Psoas muscle (tissue), 8 donors: ENCODE results near the gene BDH1. TPM values are rescaled to one million over a fixed set of nuclear protein-coding genes. Genes with fewer than 3 reads are reported as not detected.

Source experiments
- ATAC-seq, 4 donors: fragments of 200-7000 bp; cut with Tn5 transposase; one replicate each; pipeline ENCODE4 v1.9.1; 2020; ENCODE audit warnings: moderate library complexity in 3 of 4, mild to moderate bottlenecking in 2 of 4
- DNase-seq, 2 donors: peaks; one replicate each; pipeline ENCODE4 v3.0.0-alpha.2; 2020
- H3K27ac ChIP-seq: fragments of 200-600 bp; one replicate; pipeline ENCODE4 v1.8.0; 2022
- H3K27me3 ChIP-seq, 3 donors: fragments of 200-600 bp in 1 of 3; one replicate each; pipeline versions ENCODE4 v1.6.1 to v1.8.0; 2013 to 2022; ENCODE audit warnings: low read length in 2 of 3, mild to moderate bottlenecking in 2 of 3, moderate library complexity in 1 of 3; ENCODE audit not compliant: insufficient read depth in 3 of 3
- H3K36me3 ChIP-seq, 2 donors: fragments of 200-600 bp in 1 of 2; one replicate each; pipeline versions ENCODE4 v1.6.1 to v1.8.0; 2013 to 2022; ENCODE audit warnings: low read depth in 1 of 2, mild to moderate bottlenecking in 1 of 2, moderate library complexity in 1 of 2; ENCODE audit not compliant: insufficient read depth in 1 of 2
- H3K4me1 ChIP-seq: fragments of 200-600 bp; one replicate; pipeline ENCODE4 v1.8.0; 2022
- H3K4me3 ChIP-seq: fragments of 200-600 bp; one replicate; pipeline ENCODE4 v1.8.0; 2022; ENCODE audit warnings: mild to moderate bottlenecking
- H3K9me3 ChIP-seq: fragments of 200-600 bp; one replicate; pipeline ENCODE4 v1.8.0; 2022
- CTCF ChIP-seq: fragments of 200-600 bp; IDR thresholded peaks from one replicate; pipeline ENCODE4 v1.8.0; 2022; ENCODE audit warnings: antibody characterized with exemption
- WGBS, 3 donors: extraction: QIAGEN DNeasy Blood & Tissue Kit; methylation state at CpG; one replicate each; pipeline versions ENCODE4 v1.1.6 to v1.1.7; 2013; 5-methylcytosine and 5-hydroxymethylcytosine counted together
- intact Hi-C, 2 donors: fragments of 100-400 bp; cut with DNase I; formaldehyde crosslinking; loops; one replicate each; pipeline versions ENCODE4 v1.11.0 to v1.14.2; 2022
- polyA plus RNA-seq, 3 donors: library from polyadenylated mRNA; stranded (reverse); fragments of 200-250 nt; gene quantifications; one replicate each; pipeline ENCODE4 v1.2.3, GENCODE V29; 2013
- total RNA-seq, 4 donors: library from RNA; stranded (reverse); fragmentation: NEBNext Ultra II Directional in 2 of 4; extraction: Animal tissue kit (Norgen Biotek cat#: 25700) in 2 of 4; gene quantifications; one replicate each; pipeline versions ENCODE4 v1.2.1 to v1.2.4, GENCODE V29; 2021 to 2023
- donor health status: healthy with polysubstance abuse.
- donor health status: DM: no; HTN: no; CAD: no; lungs with moderate emphysema.
- donor health status: Bipolar disorder and iron deficiency.
- donor health status: healthy.
- donor health status: DM: yes; HTN: yes; CAD: no.
- donor health status: DM: no; HTN: no; CAD: no.
- donor health status: DM: no; HTN: no; CAD: no.
- donor health status: DM: yes; HTN: yes; CAD: no.

The BDH1 gene
- total and polyA plus RNA-seq, 7 donors, result 5.4 to 47.6 (median 16.0) TPM

DNA sequence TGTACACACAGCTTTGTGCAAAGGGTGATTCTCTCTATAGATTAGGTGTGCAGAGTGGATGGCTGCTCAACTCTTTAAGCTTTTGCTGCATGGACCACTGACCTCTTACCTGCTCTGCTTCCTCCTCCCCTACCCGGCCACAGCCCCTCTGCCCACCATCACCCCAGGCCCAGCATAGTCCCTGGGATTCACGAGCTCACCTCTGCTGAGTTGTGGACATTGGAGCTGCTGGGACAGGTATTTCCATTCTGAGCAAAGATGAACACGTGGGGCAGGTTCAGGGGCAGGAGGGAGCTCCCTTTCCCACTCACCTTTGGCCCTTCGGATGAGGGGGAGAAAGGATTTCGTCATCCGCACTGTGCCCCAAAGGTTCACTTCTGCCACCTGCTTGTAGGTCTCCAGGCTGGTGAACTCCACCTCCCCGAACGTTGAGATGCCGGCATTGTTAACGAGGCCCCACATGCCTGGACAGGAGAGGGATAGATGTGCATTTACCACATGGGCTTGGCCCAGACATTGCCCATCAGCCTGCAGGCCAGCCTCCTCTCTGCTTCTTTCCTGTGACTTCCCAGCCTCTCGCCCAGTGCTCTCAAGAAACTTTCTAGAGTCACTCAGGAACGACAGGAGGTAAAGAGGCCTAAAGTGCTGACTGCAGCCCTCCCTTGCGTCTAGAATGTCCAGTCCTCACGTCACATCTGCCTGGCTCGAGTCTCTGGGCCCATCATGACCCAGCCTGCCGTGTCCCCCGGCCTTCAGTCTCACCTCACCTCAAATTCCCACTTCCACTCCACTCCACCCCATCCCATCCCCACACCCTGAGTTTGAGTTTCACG, 41.6 kb downstream of the BDH1 start:
- no peak for TF ChIP-seq CTCF
- no peak for DNase-seq
- no peak for ATAC-seq
- intact Hi-C loops, result no loop called here
- Histone ChIP-seq H3K27ac (no peak overlapping the region), H3K9me3 (no peaks in the 10 kb centered on the region), H3K4me3 (no peak overlapping the region), H3K4me1 (no peaks in the 10 kb centered on the region), H3K27me3 (no peaks in the 10 kb centered on the region), H3K36me3 (peaks cover 0 to 4% of the 10 kb centered on the region in 2 donors)
- WGBS, 3 donors, result 91 to 95% (median 93%) methylated on average over 18 of the region's 18 CpGs

GRCh38 chr3:197512691-197513571, 42.8 kb downstream of the BDH1 start:
- no peak overlapping the region for H3K4me3 ChIP-seq
- ATAC-seq (no peak), DNase-seq (no peak)
- no peak for TF ChIP-seq CTCF
- H3K27me3 ChIP-seq, result no peaks in the 10 kb centered on the region
- 87 to 90% (median 87%) methylated on average over 17 to 19 of the region's 19 CpGs for WGBS, 3 donors
- intact Hi-C loops, result no loop called here
- no peaks in the 10 kb centered on the region for H3K9me3 ChIP-seq
- H3K27ac ChIP-seq, result no peak overlapping the region
- peaks cover 0 to 4% of the 10 kb centered on the region in 2 donors for H3K36me3 ChIP-seq
- H3K4me1 ChIP-seq, result no peaks in the 10 kb centered on the region

GRCh38 chr3:197511853-197512635, 43.7 kb downstream of the BDH1 start:
- no peak for TF ChIP-seq CTCF
- Histone ChIP-seq H3K27ac (no peak overlapping the region), H3K4me3 (no peak overlapping the region), H3K4me1 (no peaks in the 10 kb centered on the region), H3K36me3 (peaks cover 0 to 4% of the 10 kb centered on the region in 2 donors), H3K27me3 (peaks cover 0 to 4% (median 0%) of the 10 kb centered on the region in 3 donors), H3K9me3 (no peaks in the 10 kb centered on the region)
- intact Hi-C loops, result loop anchor here in 1 of 2 donors (2.0 kb wide), 2 partner anchors 255 to 285 kb away; no protein-coding TSS in a partner anchor
- no peak for DNase-seq
- 96 to 97% (median 97%) methylated on average over 33 of the region's 33 CpGs for WGBS, 3 donors
- ATAC-seq, result no peak

DNA sequence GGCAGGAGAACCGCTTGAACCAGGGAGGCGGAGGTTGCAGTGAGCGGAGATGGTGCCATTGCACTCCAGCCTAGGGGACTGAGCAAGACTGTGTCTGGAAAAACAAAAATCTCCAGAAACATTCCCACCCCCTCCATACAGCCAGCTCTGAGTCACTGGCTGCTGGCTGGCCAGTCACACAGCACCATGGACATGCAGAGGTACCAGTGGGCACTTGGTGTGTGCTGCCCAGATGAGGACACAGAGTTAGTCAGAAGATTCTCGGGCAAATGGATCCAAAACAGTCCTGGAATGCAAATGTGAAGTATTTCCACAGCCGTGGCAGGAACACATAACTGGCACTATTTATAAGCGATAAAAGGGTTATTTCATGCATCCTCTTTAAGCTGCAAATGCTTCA, 44.6 kb downstream of the BDH1 start:
- no peak for ATAC-seq
- DNase-seq, result no peak
- no peak overlapping the region for H3K4me3 ChIP-seq
- 82 to 89% (median 89%) methylated on average over 6 of the region's 6 CpGs for WGBS, 3 donors
- H3K36me3 ChIP-seq, result peaks cover 0 to 4% of the 10 kb centered on the region in 2 donors
- no peaks in the 10 kb centered on the region for H3K9me3 ChIP-seq
- peaks cover 0 to 4% (median 0%) of the 10 kb centered on the region in 3 donors for H3K27me3 ChIP-seq
- intact Hi-C loops, result loop anchor here in 1 of 2 donors (2.0 kb wide), 2 partner anchors 254 to 284 kb away; no protein-coding TSS in a partner anchor
- no peaks in the 10 kb centered on the region for H3K4me1 ChIP-seq
- TF ChIP-seq CTCF, result no peak
- H3K27ac ChIP-seq, result no peak overlapping the region
